Kasumi-1 (cell line): Measurements from ENCODE around the gene CREBZF.
A peak's percentile ranks its signal among the peaks of the same experiment; 100 is the strongest.

Source experiments
- DNase-seq, 2 experiments: peaks; one replicate each; lab custom pipeline; 2025; lab: John Stamatoyannopoulos, UW

Gene CREBZF

GRCh38 chr11:85664615-85665481 is at the start of gene CREBZF:
Gene CREBZF (minus strand): TSS chr11:85665129. CDS start chr11:85664875, 254 bp downstream.
- DNase-seq = peak; percentile 93 to 94

- DNase-seq = no peak
Measured at GRCh38 chr11:85712953-85713352, 48.0 kb upstream of the CREBZF start.

GRCh38 chr11:85710917-85711316 is 46.0 kb upstream of the CREBZF start:
- no peak for DNase-seq

GRCh38 chr11:85709941-85710702 is 45.2 kb upstream of the CREBZF start:
- no peak for DNase-seq

GRCh38 chr11:85705800-85706199 is 40.9 kb upstream of the CREBZF start:
- no peak for DNase-seq

GRCh38 chr11:85704967-85705366 is 40.0 kb upstream of the CREBZF start:
- DNase-seq = no peak

- no peak for DNase-seq
Measured at GRCh38 chr11:85699957-85700741, 35.2 kb upstream of the CREBZF start.

GRCh38 chr11:85698195-85698594 is 33.3 kb upstream of the CREBZF start:
- DNase-seq = no peak

- DNase-seq = no peak
Measured at GRCh38 chr11:85697747-85698146, 32.8 kb upstream of the CREBZF start.

- DNase-seq = no peak
Measured at GRCh38 chr11:85695546-85695945, 30.6 kb upstream of the CREBZF start.

- peak; percentile 33 to 59 for DNase-seq
Measured at GRCh38 chr11:85694385-85694980, 29.6 kb upstream of the CREBZF start.

GRCh38 chr11:85685820-85686459 is 21.0 kb upstream of the CREBZF start, which contains the start of gene CCDC89:
Gene CCDC89 (minus strand): TSS chr11:85686195. CDS start chr11:85686130, 65 bp downstream.
- DNase-seq = no peak

- no peak for DNase-seq
Measured at GRCh38 chr11:85685125-85685819, 20.3 kb upstream of the CREBZF start.

- DNase-seq = no peak
Measured at GRCh38 chr11:85682330-85683305, 17.7 kb upstream of the CREBZF start.

- no peak for DNase-seq
Measured at GRCh38 chr11:85680897-85681296, 16.0 kb upstream of the CREBZF start.

GRCh38 chr11:85679576-85679975 is 14.6 kb upstream of the CREBZF start:
- DNase-seq = no peak

GRCh38 chr11:85673393-85673792 is 8.5 kb upstream of the CREBZF start:
- no peak for DNase-seq

GRCh38 chr11:85672105-85672902 is 7.4 kb upstream of the CREBZF start:
- DNase-seq = no peak
